HepG2 (cell line): Measurements from ENCODE around the gene CUL7. TPM values are rescaled to one million over a fixed set of nuclear protein-coding genes. Genes with fewer than 3 reads are reported as not detected.

Source experiments
- ATAC-seq: fragments of 200-7000 bp; cut with Tn5 transposase; 3 replicates; pipeline ENCODE4 v1.9.1; 2020; ENCODE audit warnings: mild to moderate bottlenecking, moderate library complexity
- BruUV-seq: library from RNA; stranded (reverse); fragments of 400-500 nt; replicated peaks from 2 replicates; lab custom pipeline; 2021; lab: Mats Ljungman, UMichigan
- CTCF ChIA-PET: fragments of 300-600 bp; formaldehyde crosslinking; extraction: SDS; loops from one replicate; lab custom pipeline; 2021; ENCODE audit warnings: low total read pairs, inconsistent platforms, low intra/inter-chr PET ratio; lab: Yijun Ruan, JAX
- POLR2A ChIA-PET: fragments of 350-600 bp; sonication (Branson Sonifier 250); formaldehyde crosslinking; loops from one replicate; lab custom pipeline; 2020; ENCODE audit warnings: antibody characterized with exemption, inconsistent platforms; lab: Yijun Ruan, JAX
- DNase-seq: peaks from one replicate; pipeline ENCODE4 v3.0.0-alpha.2; 2015; ENCODE audit warnings: low spot score
- FAIRE-seq: peaks from 3 replicates; lab custom pipeline; 2011; peaks lifted over from hg19 to GRCh38; lab: Jason Lieb, UNC
- H2AFZ ChIP-seq: one replicate; pipeline ENCODE4 v1.6.1; 2011; ENCODE audit warnings: low read length, inconsistent platforms
- H3K27ac ChIP-seq: fragments of 300-600 bp; 3 replicates; pipeline ENCODE4 v1.8.0; 2011; ENCODE audit warnings: mixed run types, mild to moderate bottlenecking, mixed read lengths, low read length, inconsistent platforms; ENCODE audit not compliant: insufficient read depth; ENCODE audit errors: extremely low read length
- H3K27me3 ChIP-seq, 2 experiments: fragments of 200-600 bp in 1 of 2; 2 replicates in 1 of 2; 3 replicates in 1 of 2; pipeline versions ENCODE4 v1.6.0 to v1.8.0; 2011; ENCODE audit warnings: low read length in 2 of 2, mild to moderate bottlenecking in 2 of 2, moderate library complexity in 2 of 2, inconsistent platforms in 1 of 2; ENCODE audit not compliant: insufficient read depth in 2 of 2, control insufficient read depth in 1 of 2
- H3K36me3 ChIP-seq, 2 experiments: fragments of 200-600 bp in 1 of 2; replicated peaks in 1 of 2; 2 replicates in 1 of 2; 3 replicates in 1 of 2; pipeline versions ENCODE4 v1.5.1 to v1.8.0; 2011; ENCODE audit warnings: low read length in 2 of 2, inconsistent platforms in 1 of 2; ENCODE audit not compliant: insufficient read depth in 2 of 2, control insufficient read depth in 1 of 2
- H3K4me1 ChIP-seq: 2 replicates; pipeline ENCODE4 v1.5.1; 2012; ENCODE audit warnings: low read length, inconsistent platforms; ENCODE audit not compliant: insufficient read depth
- H3K4me2 ChIP-seq: 2 replicates; pipeline ENCODE4 v1.6.0; 2011; ENCODE audit warnings: low read depth, low read length, inconsistent platforms
- H3K4me3 ChIP-seq, 3 experiments: fragments of 200-600 bp in 1 of 3; sonication (generic), shearing (Covaris generic) in 1 of 3; replicated peaks in 1 of 3; 2 replicates each; pipeline ENCODE4 v1.5.1; 2011 to 2016; ENCODE audit warnings: low read length in 3 of 3, inconsistent platforms in 2 of 3, low read depth in 2 of 3, mild to moderate bottlenecking in 2 of 3, control low read depth in 1 of 3, mixed read lengths in 1 of 3; ENCODE audit not compliant: insufficient read depth in 1 of 3
- H3K79me2 ChIP-seq: one replicate; pipeline ENCODE4 v1.6.1; 2011; ENCODE audit warnings: low read length, inconsistent platforms; ENCODE audit not compliant: insufficient read depth
- H3K9ac ChIP-seq: 2 replicates; pipeline ENCODE4 v1.6.0; 2011; ENCODE audit warnings: mild to moderate bottlenecking, low read depth, low read length, inconsistent platforms; ENCODE audit not compliant: insufficient read depth
- H3K9me3 ChIP-seq: 2 replicates; pipeline ENCODE4 v1.5.1; 2012; ENCODE audit warnings: mild to moderate bottlenecking, low read length
- H4K20me1 ChIP-seq: 2 replicates; pipeline ENCODE4 v1.6.0; 2011; ENCODE audit warnings: inconsistent platforms, mild to moderate bottlenecking, low read length, moderate library complexity; ENCODE audit not compliant: insufficient read depth
- CEBPB ChIP-seq: IDR thresholded peaks from 2 replicates; pipeline ENCODE4 v1.6.1; 2011; ENCODE audit warnings: low read depth, low read length, improper control_type of control experiment, borderline replicate concordance
- CEBPG ChIP-seq: IDR thresholded peaks from 2 replicates; pipeline ENCODE4 v1.6.1; 2016
- JUNB ChIP-seq: sonication (generic); formaldehyde crosslinking; IDR thresholded peaks from 2 replicates; pipeline ENCODE4 v1.8.0; 2022; ENCODE audit warnings: missing genetic modification reagents, mild to moderate bottlenecking, borderline replicate concordance
- ZNF224 ChIP-seq: sonication (generic); formaldehyde crosslinking; IDR thresholded peaks from 2 replicates; pipeline ENCODE4 v1.5.0; 2020; ENCODE audit warnings: mild to moderate bottlenecking, missing genetic modification reagents
- ZNF362 ChIP-seq: sonication (generic); formaldehyde crosslinking; IDR thresholded peaks from 2 replicates; pipeline ENCODE4 v1.4.0; 2020; ENCODE audit warnings: missing genetic modification reagents, mild to moderate bottlenecking, borderline replicate concordance
- ZNF616 ChIP-seq: sonication (generic); formaldehyde crosslinking; IDR thresholded peaks from 2 replicates; pipeline ENCODE4 v1.5.0; 2020; ENCODE audit warnings: low read depth, mild to moderate bottlenecking, missing genetic modification reagents
- ZNF749 ChIP-seq: sonication (generic); formaldehyde crosslinking; IDR thresholded peaks from 2 replicates; pipeline ENCODE4 v1.8.0; 2022; ENCODE audit warnings: mild to moderate bottlenecking, missing genetic modification reagents, moderate library complexity, borderline replicate concordance
- WGBS: methylation state at CpG from one replicate; pipeline ENCODE4 v1.1.6; 2017; ENCODE audit warnings: low lambda C conversion rate; 5-methylcytosine and 5-hydroxymethylcytosine counted together
- in situ Hi-C: cut with HindIII; loops from 2 replicates; pipeline ENCODE4 v1.10.0; 2017; ENCODE audit warnings: low pct_unique_long_range_greater_than_20kb; ENCODE audit not compliant: extremely low pct_ligation_motif_present
- intact Hi-C: fragments of 100-400 bp; cut with micrococcal nuclease; formaldehyde crosslinking; loops from one replicate; pipeline ENCODE4 v1.10.0; 2022; ENCODE audit not compliant: unreplicated experiment
- polyA plus RNA-seq, 8 experiments: library from polyadenylated mRNA; depleted of rRNA in 3 of 8; stranded (reverse) in 7 of 8; unstranded in 1 of 8; fragments of >200 nt; fragmentation: Illumina TruSeq in 4 of 8; extraction: Trizol in 4 of 8; gene quantifications; 2 replicates each; pipeline versions ENCODE4 v1.2.1 to v1.2.3, GENCODE V29; 2011 to 2016; ENCODE audit warnings: low read depth in 4 of 8, missing spikeins in 1 of 8, mixed read lengths in 1 of 8; ENCODE audit not compliant: insufficient read depth in 1 of 8
- total RNA-seq, 5 experiments: library from RNA; depleted of rRNA; stranded (reverse); fragments of >200 nt; fragmentation: Illumina TruSeq; extraction: Trizol; gene quantifications; 2 replicates each; pipeline ENCODE4 v1.2.3, GENCODE V29; 2016; ENCODE audit warnings: low read depth in 1 of 5

The CUL7 gene
- total and polyA plus RNA-seq, 2 of the 13 experiments (the other 11 are each of a cell fraction or from before 2014, with no cell fraction given): 32.0 to 60.7 TPM

DNA sequence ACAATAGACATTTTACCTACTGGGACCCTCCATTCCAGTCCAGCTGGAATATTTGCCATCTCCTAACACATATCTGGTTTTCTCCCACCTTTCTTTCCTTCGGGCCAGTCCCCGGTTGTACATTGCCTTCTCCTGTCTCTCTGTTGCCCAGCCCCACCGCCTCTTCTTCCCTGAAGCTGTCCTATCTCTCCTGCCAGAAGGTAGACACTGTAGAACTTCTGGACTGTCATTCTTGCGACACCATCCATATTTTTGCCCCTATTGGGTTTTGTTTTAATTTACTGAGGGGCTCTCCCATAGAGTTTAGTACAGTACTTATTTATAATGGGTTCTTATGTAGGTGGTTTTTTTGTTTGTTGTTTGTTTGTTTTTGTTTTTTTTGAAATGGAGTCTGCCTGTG, 27.4 kb upstream of the CUL7 start:
- DNase-seq (no peak), ATAC-seq (no peak), FAIRE-seq (no peak)
- intact Hi-C loops: no loop called here
- no peaks in the 10 kb centered on the region; a peak in 1 of 5 replicates for H3K36me3 ChIP-seq
- H3K9me3 ChIP-seq: no peaks in the 10 kb centered on the region
- TF ChIP-seq ZNF362 (CRISPR knock-in tag) (no peak), ZNF224 (CRISPR knock-in tag) (0 out of 2 replicates have a peak, but pooled peaks have one; percentile 12), ZNF749 (CRISPR knock-in tag) (no peak), CEBPB (peak; percentile 71), ZNF616 (CRISPR knock-in tag) (no peak), JUNB (CRISPR knock-in tag) (no peak), CEBPG (CRISPR knock-in tag) (peak; percentile 31; the same call in 1 of the 2 replicates)
- peaks cover 88% of the 10 kb centered on the region for H3K79me2 ChIP-seq
- no peak overlapping the region for H3K27ac ChIP-seq
- no peak overlapping the region for H3K4me3 ChIP-seq
- WGBS: 93% methylated on average over 4 of the region's 4 CpGs
- no peaks in the 10 kb centered on the region; a peak in 1 of 5 replicates for H3K27me3 ChIP-seq
- BruUV-seq: no TSS peak
- ChIA-PET POLR2A (interaction anchor here (3.1 to 3.5 kb wide), 2 partner anchors 8 to 20 kb away, joined by 14 to 31 read pairs; no protein-coding TSS in a partner anchor), CTCF (no interaction called here)
- no peak overlapping the region for H3K4me2 ChIP-seq
- H3K9ac ChIP-seq: no peak overlapping the region
- H4K20me1 ChIP-seq: peaks cover 8% of the 10 kb centered on the region
- in situ Hi-C loops: no loop called here
- H2AFZ ChIP-seq: no peak overlapping the region
- peaks cover 62% of the 10 kb centered on the region for H3K4me1 ChIP-seq
